Activated naive CD8-positive, alpha-beta T cell treated with anti-CD3 and anti-CD28 coated beads, Interleukin-2, amount 50 U/mL, for 16 hours (primary cell): ENCODE measurements around the gene GFER.
"Not testable (repeated sequence)": the region's sequence is repeated elsewhere in the genome, so short reads cannot be mapped to it uniquely, and the experiment has no call there.

Experiments used
- DNase-seq: peaks from one replicate; pipeline ENCODE4 v3.0.0-alpha.2; 2020; ENCODE audit warnings: low read depth, low spot score

The GFER gene

GRCh38 chr16:2005646-2006045 is 21.7 kb downstream of the GFER start:
- DNase-seq = no peak

- DNase-seq = no peak
Measured at GRCh38 chr16:2006317-2006716, 22.3 kb downstream of the GFER start.

GRCh38 chr16:2007081-2007836 is 23.3 kb downstream of the GFER start:
- no peak for DNase-seq

GRCh38 chr16:2008009-2008526 is 24.1 kb downstream of the GFER start:
- no peak for DNase-seq

- DNase-seq = no peak
Measured at GRCh38 chr16:2008631-2009163, 24.7 kb downstream of the GFER start.

- no peak for DNase-seq
Measured at GRCh38 chr16:2009164-2009711, 25.2 kb downstream of the GFER start.

- peak; percentile 59 for DNase-seq
Measured at GRCh38 chr16:2009791-2010510, 26.0 kb downstream of the GFER start, which contains the start of gene ZNF598. Gene ZNF598, minus strand, starts transcription at chr16:2009821.

- DNase-seq = not testable (repeated sequence)
Measured at GRCh38 chr16:2011726-2012125, 27.7 kb downstream of the GFER start.

GRCh38 chr16:2013527-2013926 is 29.5 kb downstream of the GFER start:
- no peak for DNase-seq

- DNase-seq = no peak
Measured at GRCh38 chr16:2015117-2015946, 31.3 kb downstream of the GFER start.

- no peak for DNase-seq
Measured at GRCh38 chr16:2015947-2016208, 31.9 kb downstream of the GFER start.

GRCh38 chr16:2016407-2016922 is 32.5 kb downstream of the GFER start:
- DNase-seq = no peak

- peak; percentile 29 for DNase-seq
Measured at GRCh38 chr16:2019518-2019920, 35.5 kb downstream of the GFER start, which contains the start of gene NPW. Gene NPW, plus strand, starts transcription at chr16:2019785.

- DNase-seq = no peak
Measured at GRCh38 chr16:2019921-2020831, 36.2 kb downstream of the GFER start.

GRCh38 chr16:2022723-2023091 is 38.7 kb downstream of the GFER start:
- no peak for DNase-seq

- peak; percentile 92 for DNase-seq
Measured at GRCh38 chr16:2023092-2024031, 39.4 kb downstream of the GFER start.

GRCh38 chr16:2024032-2024420 is 40.0 kb downstream of the GFER start:
- DNase-seq = no peak

- no peak for DNase-seq
Measured at GRCh38 chr16:2025251-2025650, 41.3 kb downstream of the GFER start.

- no peak for DNase-seq
Measured at GRCh38 chr16:2025878-2026460, 42.0 kb downstream of the GFER start.
